Ishikawa (cell line): Measurements from ENCODE around the gene FBLN1.

Experiments
- CREB1 ChIP-seq: IDR thresholded peaks from 2 replicates; pipeline ENCODE4 v1.6.1; 2012; ENCODE audit warnings: low read depth
- EGR1 ChIP-seq: IDR thresholded peaks from 2 replicates; pipeline ENCODE4 v1.6.1; 2012
- EP300 ChIP-seq: IDR thresholded peaks from 2 replicates; pipeline ENCODE4 v1.6.1; 2012; ENCODE audit warnings: borderline replicate concordance
- FOXM1 ChIP-seq: IDR thresholded peaks from 2 replicates; pipeline ENCODE4 v1.6.1; 2012; ENCODE audit warnings: low read depth, borderline replicate concordance
- NFIC ChIP-seq: IDR thresholded peaks from 2 replicates; pipeline ENCODE4 v1.6.1; 2012
- RAD21 ChIP-seq: IDR thresholded peaks from 2 replicates; pipeline ENCODE4 v1.6.1; 2012; ENCODE audit warnings: low read depth
- TAF1 ChIP-seq: IDR thresholded peaks from 2 replicates; pipeline ENCODE4 v1.6.1; 2012; ENCODE audit warnings: low read depth, mild to moderate bottlenecking
- TCF12 ChIP-seq: IDR thresholded peaks from 2 replicates; pipeline ENCODE4 v1.6.1; 2012; ENCODE audit warnings: low read depth
- YY1 ChIP-seq: IDR thresholded peaks from 2 replicates; pipeline ENCODE4 v1.6.1; 2012; ENCODE audit warnings: low read depth
- ZBTB7A ChIP-seq: IDR thresholded peaks from 2 replicates; pipeline ENCODE4 v1.6.1; 2012; ENCODE audit warnings: low read depth
- TF ChIP-seq, protein P1 (sequence below): IDR thresholded peaks from 2 replicates; pipeline ENCODE4 v1.6.1; 2012
- TF ChIP-seq, protein P2 (sequence below): IDR thresholded peaks from 2 replicates; pipeline ENCODE4 v1.6.1; 2012; ENCODE audit warnings: low read depth, mild to moderate bottlenecking
- TF ChIP-seq, protein P3 (sequence below): IDR thresholded peaks from 2 replicates; pipeline ENCODE4 v1.6.1; 2012

DNA sequence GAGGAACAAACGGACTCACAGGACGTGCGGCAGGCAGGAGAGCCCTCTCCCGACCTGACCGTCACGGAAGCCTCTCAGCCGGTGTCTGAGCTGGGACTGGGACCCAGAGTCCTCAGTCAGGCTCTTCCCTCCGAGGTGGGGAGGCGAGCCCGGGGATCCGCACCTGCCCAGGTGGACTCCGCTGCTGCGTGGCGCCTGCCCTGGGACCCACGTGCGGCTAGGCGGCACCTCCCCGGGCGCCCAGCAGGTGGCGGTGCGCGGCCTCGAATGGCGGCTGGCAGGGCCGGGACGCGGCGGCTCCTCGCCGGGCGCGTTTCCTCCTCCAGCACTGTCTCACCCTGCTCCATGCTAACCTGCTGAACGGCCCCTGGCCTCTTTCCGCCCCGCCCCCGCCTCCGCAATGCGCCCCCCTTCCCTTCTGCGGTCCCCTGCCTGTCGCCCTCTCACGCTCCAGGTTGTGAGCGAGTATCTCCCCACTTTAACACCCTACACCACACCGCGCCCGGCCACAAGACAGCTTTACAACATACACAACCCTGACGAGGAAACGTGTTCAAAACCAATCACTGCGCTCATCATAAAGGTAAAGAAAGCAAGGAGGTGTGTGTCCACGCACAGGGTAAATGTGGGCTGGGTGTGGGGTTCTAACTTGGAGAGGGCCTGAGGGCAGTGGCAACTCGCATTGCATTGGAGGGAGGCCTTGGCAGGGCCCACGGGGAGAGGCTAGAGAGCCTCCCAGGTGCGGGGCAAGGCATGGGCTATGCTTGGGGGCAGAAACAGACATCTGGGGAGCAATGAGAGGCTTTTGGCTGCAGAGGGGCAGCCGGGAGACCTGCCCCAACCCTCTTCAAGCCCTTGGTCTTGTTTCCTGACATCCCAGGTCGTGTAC lies 143.1 kb downstream of the FBLN1 start:
- TF ChIP-seq, protein P1, sequence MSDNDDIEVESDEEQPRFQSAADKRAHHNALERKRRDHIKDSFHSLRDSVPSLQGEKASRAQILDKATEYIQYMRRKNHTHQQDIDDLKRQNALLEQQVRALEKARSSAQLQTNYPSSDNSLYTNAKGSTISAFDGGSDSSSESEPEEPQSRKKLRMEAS = peak; percentile 96
- TF ChIP-seq CREB1 (no peak), EP300 (no peak), RAD21 (peak; percentile 90; the same call in 1 of the 2 replicates), TAF1 (no peak), YY1 (peak; percentile 68; the same call in 1 of the 2 replicates), FOXM1 (no peak), EGR1 (no peak), NFIC (no peak), ZBTB7A (no peak), TCF12 (no peak)
- TF ChIP-seq, protein P2, sequence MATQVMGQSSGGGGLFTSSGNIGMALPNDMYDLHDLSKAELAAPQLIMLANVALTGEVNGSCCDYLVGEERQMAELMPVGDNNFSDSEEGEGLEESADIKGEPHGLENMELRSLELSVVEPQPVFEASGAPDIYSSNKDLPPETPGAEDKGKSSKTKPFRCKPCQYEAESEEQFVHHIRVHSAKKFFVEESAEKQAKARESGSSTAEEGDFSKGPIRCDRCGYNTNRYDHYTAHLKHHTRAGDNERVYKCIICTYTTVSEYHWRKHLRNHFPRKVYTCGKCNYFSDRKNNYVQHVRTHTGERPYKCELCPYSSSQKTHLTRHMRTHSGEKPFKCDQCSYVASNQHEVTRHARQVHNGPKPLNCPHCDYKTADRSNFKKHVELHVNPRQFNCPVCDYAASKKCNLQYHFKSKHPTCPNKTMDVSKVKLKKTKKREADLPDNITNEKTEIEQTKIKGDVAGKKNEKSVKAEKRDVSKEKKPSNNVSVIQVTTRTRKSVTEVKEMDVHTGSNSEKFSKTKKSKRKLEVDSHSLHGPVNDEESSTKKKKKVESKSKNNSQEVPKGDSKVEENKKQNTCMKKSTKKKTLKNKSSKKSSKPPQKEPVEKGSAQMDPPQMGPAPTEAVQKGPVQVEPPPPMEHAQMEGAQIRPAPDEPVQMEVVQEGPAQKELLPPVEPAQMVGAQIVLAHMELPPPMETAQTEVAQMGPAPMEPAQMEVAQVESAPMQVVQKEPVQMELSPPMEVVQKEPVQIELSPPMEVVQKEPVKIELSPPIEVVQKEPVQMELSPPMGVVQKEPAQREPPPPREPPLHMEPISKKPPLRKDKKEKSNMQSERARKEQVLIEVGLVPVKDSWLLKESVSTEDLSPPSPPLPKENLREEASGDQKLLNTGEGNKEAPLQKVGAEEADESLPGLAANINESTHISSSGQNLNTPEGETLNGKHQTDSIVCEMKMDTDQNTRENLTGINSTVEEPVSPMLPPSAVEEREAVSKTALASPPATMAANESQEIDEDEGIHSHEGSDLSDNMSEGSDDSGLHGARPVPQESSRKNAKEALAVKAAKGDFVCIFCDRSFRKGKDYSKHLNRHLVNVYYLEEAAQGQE = no peak
- TF ChIP-seq, protein P3, sequence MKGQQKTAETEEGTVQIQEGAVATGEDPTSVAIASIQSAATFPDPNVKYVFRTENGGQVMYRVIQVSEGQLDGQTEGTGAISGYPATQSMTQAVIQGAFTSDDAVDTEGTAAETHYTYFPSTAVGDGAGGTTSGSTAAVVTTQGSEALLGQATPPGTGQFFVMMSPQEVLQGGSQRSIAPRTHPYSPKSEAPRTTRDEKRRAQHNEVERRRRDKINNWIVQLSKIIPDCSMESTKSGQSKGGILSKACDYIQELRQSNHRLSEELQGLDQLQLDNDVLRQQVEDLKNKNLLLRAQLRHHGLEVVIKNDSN = peak; percentile 67
